Fibroblast of lung (primary cell): ENCODE data around the gene TTLL9. TPM values are rescaled to one million over a fixed set of nuclear protein-coding genes. Genes with fewer than 3 reads are reported as not detected.

ENCODE experiments used
- DNase-seq, 2 donors: peaks; one replicate each; pipeline versions ENCODE4 v3.0.0 to v3.0.0-alpha.2; 2010; ENCODE audit warnings: low read depth in 2 of 2
- H2AFZ ChIP-seq: 2 replicates; pipeline ENCODE4 v1.5.1; 2012; ENCODE audit warnings: low read length, control low read depth, inconsistent platforms
- H3K27ac ChIP-seq: 2 replicates; pipeline ENCODE4 v1.5.1; 2011; ENCODE audit warnings: low read length, control low read depth; ENCODE audit not compliant: insufficient read depth
- H3K27me3 ChIP-seq: 2 replicates; pipeline ENCODE4 v1.5.1; 2011; ENCODE audit warnings: mild to moderate bottlenecking, low read length; ENCODE audit not compliant: control insufficient read depth, insufficient read depth
- H3K36me3 ChIP-seq: 2 replicates; pipeline ENCODE4 v1.5.1; 2011; ENCODE audit warnings: low read length; ENCODE audit not compliant: control insufficient read depth, insufficient read depth
- H3K4me1 ChIP-seq: 2 replicates; pipeline ENCODE4 v1.5.1; 2011; ENCODE audit warnings: low read length; ENCODE audit not compliant: control insufficient read depth, insufficient read depth; ENCODE audit errors: extremely low read depth
- H3K4me2 ChIP-seq: 2 replicates; pipeline ENCODE4 v1.5.1; 2011; ENCODE audit warnings: low read length, control low read depth; ENCODE audit not compliant: insufficient read depth; ENCODE audit errors: extremely low read depth
- H3K4me3 ChIP-seq, 4 experiments: fragments of 200-600 bp in 1 of 4; sonication (generic) in 1 of 4; replicated peaks in 1 of 4; 2 replicates each; pipeline ENCODE4 v1.5.1; 2011 to 2016; ENCODE audit warnings: low read length in 4 of 4, low read depth in 3 of 4, mild to moderate bottlenecking in 3 of 4, control low read depth in 2 of 4, inconsistent platforms in 1 of 4, mixed read lengths in 1 of 4; ENCODE audit not compliant: insufficient read depth in 1 of 4; ENCODE audit errors: control extremely low read depth in 1 of 4
- H3K79me2 ChIP-seq: 2 replicates; pipeline ENCODE4 v1.5.1; 2012; ENCODE audit warnings: mild to moderate bottlenecking, low read length, inconsistent platforms; ENCODE audit not compliant: control insufficient read depth, insufficient read depth
- H3K9ac ChIP-seq: 2 replicates; pipeline ENCODE4 v1.5.1; 2011; ENCODE audit warnings: mild to moderate bottlenecking, low read length, control low read depth; ENCODE audit not compliant: insufficient read depth
- H3K9me3 ChIP-seq: 2 replicates; pipeline ENCODE4 v1.5.1; 2012; ENCODE audit warnings: low read depth, low read length; ENCODE audit not compliant: control insufficient read depth, insufficient read depth
- H4K20me1 ChIP-seq: 2 replicates; pipeline ENCODE4 v1.5.1; 2011; ENCODE audit warnings: low read length; ENCODE audit not compliant: control insufficient read depth, insufficient read depth; ENCODE audit errors: extremely low read depth
- EZH2 ChIP-seq: IDR thresholded peaks from 2 replicates; pipeline ENCODE4 v1.5.1; 2012; ENCODE audit warnings: low read length, control low read depth, mild to moderate bottlenecking; ENCODE audit errors: missing control alignments
- polyA plus RNA-seq, 2 donors: library from polyadenylated mRNA; depleted of rRNA in 1 of 2; stranded (reverse) in 1 of 2; unstranded in 1 of 2; fragments of >200 nt; gene quantifications; 2 replicates each; pipeline ENCODE4 v1.2.1, GENCODE V29; 2011 to 2012; ENCODE audit warnings: missing spikeins in 1 of 2
- total RNA-seq: library from RNA; depleted of rRNA; stranded (reverse); fragments of >200 nt; gene quantifications from 2 replicates; pipeline ENCODE4 v1.2.1, GENCODE V29; 2014
- TF ChIP-seq, protein P1 (sequence below), 2 donors: IDR thresholded peaks in 1 of 2; conservative IDR thresholded peaks in 1 of 2; 1 replicate in 1 of 2; 2 replicates in 1 of 2; pipeline ENCODE4 v1.5.1; 2011 to 2012; ENCODE audit warnings: low read length in 2 of 2, control low read depth in 1 of 2, inconsistent platforms in 1 of 2, low read depth in 1 of 2, mild to moderate bottlenecking in 1 of 2

The TTLL9 gene
- total and polyA plus RNA-seq, 2 donors (not counting 1 experiment from before 2014, with no cell fraction given) = 0.05 TPM; not detected in 1

GRCh38 chr20:31859266-31859997, 11.0 kb upstream of the TTLL9 start:
- no peaks in the 10 kb centered on the region for H3K4me1 ChIP-seq
- H3K27ac ChIP-seq = no peak overlapping the region
- no peaks in the 10 kb centered on the region for H3K79me2 ChIP-seq
- H3K4me2 ChIP-seq = no peak overlapping the region
- no peak overlapping the region for H2AFZ ChIP-seq
- no peak for DNase-seq
- no peaks in the 10 kb centered on the region for H3K9me3 ChIP-seq
- TF ChIP-seq, protein P1, sequence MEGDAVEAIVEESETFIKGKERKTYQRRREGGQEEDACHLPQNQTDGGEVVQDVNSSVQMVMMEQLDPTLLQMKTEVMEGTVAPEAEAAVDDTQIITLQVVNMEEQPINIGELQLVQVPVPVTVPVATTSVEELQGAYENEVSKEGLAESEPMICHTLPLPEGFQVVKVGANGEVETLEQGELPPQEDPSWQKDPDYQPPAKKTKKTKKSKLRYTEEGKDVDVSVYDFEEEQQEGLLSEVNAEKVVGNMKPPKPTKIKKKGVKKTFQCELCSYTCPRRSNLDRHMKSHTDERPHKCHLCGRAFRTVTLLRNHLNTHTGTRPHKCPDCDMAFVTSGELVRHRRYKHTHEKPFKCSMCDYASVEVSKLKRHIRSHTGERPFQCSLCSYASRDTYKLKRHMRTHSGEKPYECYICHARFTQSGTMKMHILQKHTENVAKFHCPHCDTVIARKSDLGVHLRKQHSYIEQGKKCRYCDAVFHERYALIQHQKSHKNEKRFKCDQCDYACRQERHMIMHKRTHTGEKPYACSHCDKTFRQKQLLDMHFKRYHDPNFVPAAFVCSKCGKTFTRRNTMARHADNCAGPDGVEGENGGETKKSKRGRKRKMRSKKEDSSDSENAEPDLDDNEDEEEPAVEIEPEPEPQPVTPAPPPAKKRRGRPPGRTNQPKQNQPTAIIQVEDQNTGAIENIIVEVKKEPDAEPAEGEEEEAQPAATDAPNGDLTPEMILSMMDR (conservative IDR thresholded peaks at IDR 0.05 in 1 of 2, IDR thresholded peaks at IDR 0.05 in 1 of 2; ENCODE audit: low read depth in 1 of 2, low read length in 2 of 2) = no peak
- TF ChIP-seq EZH2 = no peak
- H3K36me3 ChIP-seq = no peaks in the 10 kb centered on the region
- H3K27me3 ChIP-seq = peaks cover 58% of the 10 kb centered on the region
- H3K4me3 ChIP-seq = no peak overlapping the region
- no peak overlapping the region for H3K9ac ChIP-seq
- no peaks in the 10 kb centered on the region for H4K20me1 ChIP-seq

DNA sequence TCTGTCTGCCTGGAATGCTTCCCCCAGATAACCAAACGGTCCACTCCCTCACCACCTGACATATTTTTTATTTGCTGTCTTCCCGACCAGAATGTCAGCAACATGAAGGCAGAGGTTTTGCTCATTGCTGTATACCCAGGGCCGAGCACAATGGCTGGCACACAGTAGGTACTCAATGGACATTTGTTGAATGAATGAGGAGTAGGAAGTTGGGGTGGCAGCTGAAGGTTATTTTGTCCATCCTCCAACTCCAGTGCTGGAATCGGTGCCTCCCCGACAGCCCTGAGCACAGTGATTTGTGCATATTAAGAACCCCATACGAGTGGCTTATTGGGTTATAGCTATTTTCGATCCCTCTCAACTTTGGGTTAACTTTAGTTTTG, 10.4 kb upstream of the TTLL9 start:
- Histone ChIP-seq H3K4me2 (no peak overlapping the region), H3K9ac (no peak overlapping the region), H4K20me1 (no peaks in the 10 kb centered on the region), H3K9me3 (no peaks in the 10 kb centered on the region), H3K36me3 (no peaks in the 10 kb centered on the region), H3K27me3 (peaks cover 57% of the 10 kb centered on the region), H3K79me2 (no peaks in the 10 kb centered on the region), H3K27ac (no peak overlapping the region), H2AFZ (no peak overlapping the region), H3K4me1 (no peaks in the 10 kb centered on the region), H3K4me3 (no peak overlapping the region)
- TF ChIP-seq EZH2 = no peak
- TF ChIP-seq, protein P1 (conservative IDR thresholded peaks at IDR 0.05 in 1 of 2, IDR thresholded peaks at IDR 0.05 in 1 of 2; ENCODE audit: low read depth in 1 of 2, low read length in 2 of 2) = no peak
- DNase-seq = no peak

DNA sequence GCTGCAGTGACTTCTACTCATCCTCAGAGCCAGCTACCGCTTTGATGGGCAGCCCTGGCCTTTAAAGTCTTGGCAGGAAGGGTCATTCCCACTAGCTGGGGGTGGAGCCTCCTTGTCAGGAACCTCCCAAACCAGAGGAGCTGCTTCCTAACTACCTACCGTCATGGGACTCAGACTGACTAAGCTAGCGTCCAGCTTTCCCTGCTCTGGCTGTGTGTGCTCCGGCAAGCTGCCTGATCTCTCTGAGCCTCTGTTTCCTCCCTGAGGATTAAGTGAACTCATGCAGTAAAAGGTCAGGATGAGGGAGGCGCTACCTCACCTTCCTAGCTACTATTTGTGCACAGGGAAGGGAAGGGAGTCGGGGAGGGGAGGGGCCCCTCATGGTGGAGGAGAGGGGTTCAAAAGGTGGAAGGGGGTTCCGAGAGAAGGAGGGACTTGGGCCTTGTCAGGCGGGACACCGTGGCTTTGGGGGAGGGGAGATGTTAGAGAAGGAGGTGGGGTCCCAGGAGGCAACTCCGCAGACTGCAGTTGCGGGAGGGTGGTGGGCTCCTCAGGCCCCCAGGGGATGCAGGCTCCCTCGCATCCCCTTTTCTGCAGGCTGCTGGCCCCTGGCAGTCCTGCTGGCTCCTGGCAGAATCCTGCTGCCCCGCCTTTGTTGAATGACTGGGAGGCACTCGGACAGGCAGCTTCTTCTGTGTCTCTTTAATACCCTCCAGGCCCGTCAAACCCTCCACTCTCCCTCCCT, 9.9 kb upstream of the TTLL9 start:
- DNase-seq = no peak
- no peak overlapping the region for H3K9ac ChIP-seq
- no peaks in the 10 kb centered on the region for H4K20me1 ChIP-seq
- no peak overlapping the region for H2AFZ ChIP-seq
- TF ChIP-seq EZH2 = no peak
- TF ChIP-seq, protein P1 (conservative IDR thresholded peaks at IDR 0.05 in 1 of 2, IDR thresholded peaks at IDR 0.05 in 1 of 2; ENCODE audit: low read depth in 1 of 2, low read length in 2 of 2) = no peak
- H3K79me2 ChIP-seq = no peaks in the 10 kb centered on the region
- H3K4me1 ChIP-seq = no peaks in the 10 kb centered on the region
- no peak overlapping the region for H3K4me2 ChIP-seq
- no peak overlapping the region for H3K4me3 ChIP-seq
- no peaks in the 10 kb centered on the region for H3K36me3 ChIP-seq
- no peak overlapping the region for H3K27ac ChIP-seq
- H3K27me3 ChIP-seq = peaks cover 57% of the 10 kb centered on the region
- H3K9me3 ChIP-seq = no peaks in the 10 kb centered on the region
